ENCODE measurements around the gene EEF1G.
A peak's percentile ranks its signal among the peaks of the same experiment; 100 is the strongest.
"Not testable (repeated sequence)": the region's sequence is repeated elsewhere in the genome, so short reads cannot be mapped to it uniquely, and the experiment has no call there.

EEF1G gene, protein sequence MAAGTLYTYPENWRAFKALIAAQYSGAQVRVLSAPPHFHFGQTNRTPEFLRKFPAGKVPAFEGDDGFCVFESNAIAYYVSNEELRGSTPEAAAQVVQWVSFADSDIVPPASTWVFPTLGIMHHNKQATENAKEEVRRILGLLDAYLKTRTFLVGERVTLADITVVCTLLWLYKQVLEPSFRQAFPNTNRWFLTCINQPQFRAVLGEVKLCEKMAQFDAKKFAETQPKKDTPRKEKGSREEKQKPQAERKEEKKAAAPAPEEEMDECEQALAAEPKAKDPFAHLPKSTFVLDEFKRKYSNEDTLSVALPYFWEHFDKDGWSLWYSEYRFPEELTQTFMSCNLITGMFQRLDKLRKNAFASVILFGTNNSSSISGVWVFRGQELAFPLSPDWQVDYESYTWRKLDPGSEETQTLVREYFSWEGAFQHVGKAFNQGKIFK

DNA sequence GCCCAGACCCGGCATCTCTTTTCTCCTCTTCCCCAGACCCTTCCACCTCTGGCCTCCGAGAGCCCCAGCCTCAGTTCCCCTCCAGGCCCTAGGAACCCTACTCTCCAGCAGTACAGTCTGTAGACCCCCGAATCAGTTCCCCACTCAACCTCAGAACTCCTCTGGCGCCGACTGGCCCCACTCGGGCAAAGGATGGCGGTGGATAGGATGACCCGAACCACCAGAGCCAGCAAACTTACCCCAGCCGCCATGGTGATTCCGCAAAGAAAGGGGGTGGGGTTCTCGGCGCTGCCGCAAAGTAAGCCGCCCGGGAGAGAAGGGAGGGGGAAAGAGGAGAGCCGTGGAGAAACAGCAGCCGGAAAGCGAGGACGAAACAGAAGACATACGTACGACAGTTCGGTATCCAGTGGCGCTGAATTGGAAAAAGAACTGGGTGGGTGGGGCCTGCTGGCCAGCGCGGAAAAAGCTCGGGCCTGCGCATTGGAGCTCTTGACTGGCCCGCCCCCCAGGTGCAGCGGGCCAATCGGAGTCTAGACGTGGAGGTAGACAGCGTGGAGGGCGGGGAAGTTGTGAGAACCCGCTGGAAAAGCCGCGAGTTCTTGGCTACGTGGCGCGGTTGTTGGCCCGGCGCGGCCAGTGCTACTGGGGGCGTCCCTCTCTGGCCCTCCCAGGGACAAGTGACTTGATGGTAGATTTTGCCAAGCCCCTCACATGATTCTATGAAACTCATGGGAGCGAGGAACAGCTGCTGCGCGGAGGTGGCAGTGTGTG lies at the start of gene EEF1G:
Gene EEF1G, minus strand, starts transcription at position 300 of the 771 bp plus-strand sequence. Its CDS starts 49 bp downstream, at position 251.
- DNase-seq, result peak; percentile 99

DNA sequence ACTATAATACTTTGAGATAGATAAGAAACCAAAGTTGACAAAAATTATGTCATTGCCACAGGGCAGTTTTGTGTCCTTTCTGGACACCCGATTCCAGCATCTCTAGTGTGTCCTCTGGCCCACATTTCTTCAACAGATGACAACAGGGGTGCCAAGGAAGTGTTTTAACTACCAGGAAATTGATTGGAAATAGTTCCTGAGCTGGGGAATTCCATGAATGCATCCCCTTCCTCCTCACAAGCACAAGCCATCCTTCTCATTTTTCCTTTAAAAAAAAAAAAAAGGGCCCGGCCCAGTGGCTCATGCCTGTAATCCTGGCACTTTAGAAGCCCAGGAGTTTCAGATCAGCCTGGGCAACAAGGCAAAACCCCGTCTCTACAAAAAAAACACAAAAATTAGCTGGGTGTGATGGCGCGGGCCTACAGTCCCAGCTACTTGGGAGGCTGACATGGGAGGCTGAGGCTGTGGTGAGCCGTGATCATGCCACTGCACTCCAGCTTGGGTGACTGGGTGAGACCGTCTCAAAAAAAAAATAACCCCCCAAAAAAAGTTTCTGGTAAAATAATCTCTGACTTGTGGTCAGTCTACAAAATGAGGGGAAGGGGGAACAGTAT lies 48.9 kb upstream of the EEF1G start:
- DNase-seq, result no peak

DNA sequence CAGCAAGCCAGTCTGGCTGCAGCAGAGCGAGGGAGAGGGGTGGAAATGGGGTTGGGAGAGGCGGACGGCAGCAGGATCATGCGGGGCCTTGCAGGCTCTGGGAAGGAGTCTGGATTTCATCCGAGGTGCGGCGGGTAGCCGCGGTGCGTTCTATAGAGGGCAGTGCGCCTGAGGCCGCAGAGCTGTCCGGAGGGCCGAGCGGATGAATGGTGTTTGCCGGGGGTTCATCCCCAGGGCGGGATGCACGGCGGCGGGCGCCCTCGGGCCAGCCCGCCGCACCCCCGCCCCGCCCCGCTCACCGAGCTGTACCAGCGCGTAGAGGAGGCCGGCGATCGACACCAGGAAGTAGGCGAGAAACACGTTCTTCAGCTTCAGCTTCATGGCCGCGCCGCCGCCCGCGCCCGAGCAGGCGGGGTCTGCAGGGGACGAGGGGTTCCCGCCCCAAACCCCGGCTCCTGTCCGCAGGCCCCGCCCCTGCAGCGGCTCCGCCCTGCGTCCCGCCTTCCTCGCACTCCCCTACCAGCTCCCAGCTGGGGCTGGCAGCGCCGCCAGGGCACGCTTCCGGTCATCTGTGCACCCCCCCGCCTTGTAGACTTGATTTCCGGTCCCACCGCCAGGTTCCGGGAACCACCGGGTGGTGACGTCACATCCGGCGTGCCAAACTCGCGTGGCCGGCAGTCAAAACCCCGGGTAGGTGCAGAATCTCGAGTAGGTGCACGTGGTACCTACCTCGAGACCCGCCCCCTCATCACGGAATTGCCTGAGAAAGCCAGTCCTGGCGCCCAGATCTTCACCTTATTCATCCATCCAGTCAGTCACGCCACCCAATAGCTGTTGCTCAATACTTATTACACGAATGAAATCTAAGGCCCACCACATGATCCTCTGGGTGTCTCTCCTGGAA lies 48.1 kb upstream of the EEF1G start, which contains the start of gene B3GAT3:
Gene B3GAT3, minus strand, starts transcription at position 420 of the 904 bp plus-strand sequence. Its CDS starts 39 bp downstream, at position 381.
- DNase-seq, result peak; percentile 96

DNA sequence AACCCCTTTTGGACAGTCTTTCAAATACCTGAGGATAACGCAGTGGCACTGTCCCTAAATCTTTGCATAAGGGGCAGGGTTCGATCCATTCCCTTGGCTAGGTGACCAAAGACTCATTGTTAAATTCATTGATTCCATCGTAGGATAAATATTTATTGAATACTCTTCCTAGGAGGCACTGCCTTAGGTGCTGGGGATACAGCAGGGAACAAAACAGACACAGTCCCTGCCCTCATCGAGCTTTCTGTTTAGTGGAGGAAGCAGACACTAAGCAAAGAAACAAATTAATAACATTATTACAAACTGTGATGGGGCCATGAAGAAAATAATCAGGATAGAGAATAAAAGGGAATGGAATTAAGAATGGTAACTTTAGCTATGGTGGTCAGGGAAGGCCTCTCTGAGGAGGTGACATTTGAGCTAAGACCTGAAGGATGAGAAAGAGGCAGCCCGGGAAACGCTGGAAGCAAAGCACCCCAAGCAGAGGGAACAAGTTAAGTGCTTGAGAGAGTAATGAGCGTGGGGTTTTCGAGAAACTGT lies 47.4 kb upstream of the EEF1G start:
- no peak for DNase-seq

DNA sequence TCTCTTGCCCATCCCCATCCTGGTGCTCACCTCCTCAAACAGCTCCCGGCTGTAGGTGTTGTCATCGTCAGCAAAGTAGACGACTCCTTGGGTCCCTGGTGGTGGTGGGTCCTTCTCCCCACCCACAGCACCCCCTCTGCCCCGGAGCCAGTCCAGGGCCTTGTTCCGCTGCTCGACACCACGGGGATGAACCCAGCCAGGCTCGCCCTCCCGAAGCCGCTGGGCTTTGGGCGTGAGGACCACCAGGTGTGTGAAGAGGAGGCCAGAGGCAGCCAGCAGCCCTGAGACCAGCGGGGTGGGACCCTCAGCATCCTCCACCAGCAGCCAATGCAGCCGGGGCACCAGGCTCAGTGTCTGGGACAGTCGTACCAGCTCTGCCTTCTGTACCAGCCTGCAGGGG lies 43.3 kb upstream of the EEF1G start:
- DNase-seq, result not testable (repeated sequence)

DNA sequence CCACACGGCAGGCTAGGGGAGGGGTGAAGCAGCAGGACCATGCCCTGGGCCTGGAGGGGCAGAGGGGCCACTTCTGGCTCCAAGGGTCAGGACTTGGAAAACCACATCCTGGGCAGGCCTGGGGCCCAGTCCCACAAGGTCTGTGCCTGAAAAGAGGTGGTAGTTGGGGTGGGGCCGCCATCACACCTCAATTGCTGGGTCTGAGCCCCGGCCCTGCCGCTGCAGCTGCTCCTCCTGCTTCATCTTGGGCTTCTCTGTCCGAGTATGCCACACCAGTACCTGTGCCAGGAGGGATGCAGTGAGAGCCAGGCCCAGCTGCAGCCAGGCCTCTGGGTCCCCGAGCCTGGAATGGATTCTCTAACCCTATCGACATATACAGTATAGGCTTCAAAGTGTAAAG lies 41.8 kb upstream of the EEF1G start:
- DNase-seq, result no peak

DNA sequence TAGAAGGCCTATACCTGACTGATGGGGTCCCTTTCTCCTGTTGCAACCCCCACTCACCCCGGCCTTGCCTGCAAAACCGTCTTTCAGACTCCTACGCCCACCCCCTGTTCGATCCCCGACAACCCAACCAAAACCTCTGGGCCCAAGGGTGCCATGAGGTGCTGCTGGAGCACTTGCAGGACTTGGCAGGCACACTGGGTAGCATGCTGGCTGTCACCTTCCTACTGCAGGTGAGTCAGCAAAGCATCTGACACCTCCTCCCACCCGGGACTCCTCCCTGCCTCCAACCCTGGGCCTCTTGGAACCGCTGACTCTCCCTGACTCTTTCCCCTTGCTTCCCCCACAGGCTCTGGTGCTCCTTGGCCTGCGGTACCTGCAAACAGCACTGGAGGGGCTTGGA lies 40.6 kb upstream of the EEF1G start:
- no peak for DNase-seq

DNA sequence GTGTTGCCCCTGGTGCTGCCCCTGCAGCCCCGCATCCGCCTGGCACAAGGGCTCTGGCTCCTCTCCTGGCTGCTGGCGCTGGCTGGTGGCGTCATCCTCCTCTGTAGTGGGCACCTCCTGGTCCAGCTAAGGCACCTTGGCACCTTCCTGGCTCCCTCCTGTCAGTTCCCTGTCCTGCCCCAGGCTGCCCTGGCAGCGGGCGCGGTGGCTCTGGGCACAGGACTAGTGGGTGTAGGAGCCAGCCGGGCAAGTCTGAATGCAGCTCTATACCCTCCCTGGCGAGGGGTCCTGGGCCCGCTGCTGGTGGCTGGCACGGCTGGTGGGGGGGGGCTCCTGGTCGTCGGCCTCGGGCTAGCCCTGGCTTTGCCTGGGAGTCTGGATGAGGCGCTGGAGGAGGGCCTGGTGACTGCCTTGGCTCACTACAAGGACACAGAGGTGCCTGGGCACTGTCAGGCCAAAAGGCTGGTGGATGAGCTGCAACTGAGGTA lies 39.6 kb upstream of the EEF1G start:
- no peak for DNase-seq

DNA sequence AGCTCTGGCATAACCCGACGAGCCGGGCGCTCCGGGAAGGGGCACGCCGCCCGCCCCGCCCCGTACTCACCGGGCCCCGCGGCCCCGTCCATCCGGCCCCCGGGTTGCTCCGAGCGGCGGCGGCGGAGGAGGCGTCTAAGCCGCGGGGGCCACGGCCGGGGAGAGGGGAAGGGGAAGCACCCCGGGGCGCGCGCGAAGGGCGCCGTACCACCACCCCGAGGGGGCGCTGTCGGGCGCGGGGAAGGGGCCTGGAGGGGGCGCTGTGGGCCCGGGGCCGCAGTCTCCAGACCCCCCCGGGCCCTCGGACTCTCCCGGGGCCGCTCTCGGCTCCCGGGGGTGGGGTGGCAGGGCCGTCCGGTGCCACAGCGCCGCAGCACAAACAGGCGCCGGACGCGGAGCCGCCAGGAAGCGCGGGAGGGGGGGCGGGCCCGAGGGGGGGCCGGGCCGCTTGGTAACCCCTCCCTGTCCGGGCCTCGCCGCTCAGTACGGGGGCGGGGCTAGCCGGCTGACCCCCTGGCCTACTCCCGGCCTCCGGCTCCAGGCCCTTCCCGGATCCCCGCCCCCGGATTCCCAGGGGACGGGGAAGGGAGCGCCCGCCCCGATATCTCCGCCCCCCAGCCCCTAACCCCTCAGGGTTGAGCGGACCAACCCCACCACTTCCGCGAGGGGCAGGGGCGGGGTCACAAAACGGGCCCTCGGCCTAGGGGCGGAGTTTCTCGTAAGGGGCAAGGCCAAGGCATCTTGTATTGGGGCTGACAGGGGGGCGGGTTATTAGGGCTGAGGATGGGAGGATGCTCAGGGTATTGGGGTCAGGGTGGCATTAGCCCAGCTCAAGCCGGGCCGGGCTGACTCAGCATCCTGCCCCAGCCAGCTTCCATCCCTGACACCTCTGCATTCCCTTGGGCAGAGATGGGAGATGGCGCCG lies 38.9 kb upstream of the EEF1G start, which contains the start of the genes EML3 and ROM1:
Gene EML3, minus strand, starts transcription at position 410 of the 925 bp plus-strand sequence. Its CDS starts 318 bp downstream, at position 92.
Gene ROM1, plus strand, starts transcription at position 892 of the 925 bp plus-strand sequence. Its CDS starts 25 bp downstream, at position 917.
- peak; percentile 64 for DNase-seq

DNA sequence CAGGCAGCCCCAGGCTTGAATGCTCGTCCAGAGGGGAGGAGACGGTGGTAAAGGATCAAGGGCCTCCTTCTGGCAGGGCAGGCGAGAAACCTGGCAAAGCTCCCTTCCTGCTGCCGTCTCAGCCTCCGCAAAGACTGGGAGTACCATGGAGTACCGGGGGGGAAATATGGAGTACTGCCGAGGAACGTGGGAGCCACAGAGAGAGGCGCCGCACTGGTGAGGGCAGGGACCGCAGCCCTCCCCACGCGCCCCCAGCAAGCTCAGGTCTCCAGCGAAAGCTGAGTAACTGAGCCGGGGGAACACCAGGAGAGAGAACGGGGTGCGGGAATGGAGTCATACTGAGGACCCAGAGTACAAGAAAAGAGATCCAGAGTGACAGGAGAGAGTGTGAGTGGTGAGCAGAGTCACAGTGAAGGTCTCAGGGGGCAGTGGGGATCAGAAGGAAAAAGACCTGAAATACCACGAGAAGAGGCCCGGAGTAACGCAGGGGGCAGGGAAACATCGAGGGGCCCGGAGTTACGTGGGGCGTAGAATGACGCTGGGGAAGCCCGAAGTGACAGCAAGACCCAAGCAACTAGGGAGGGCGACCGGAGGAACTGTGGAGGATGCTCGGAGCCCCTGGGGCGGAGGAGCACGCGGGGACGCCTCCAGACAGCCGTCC lies 38.1 kb upstream of the EEF1G start:
- peak; percentile 72 for DNase-seq

DNA sequence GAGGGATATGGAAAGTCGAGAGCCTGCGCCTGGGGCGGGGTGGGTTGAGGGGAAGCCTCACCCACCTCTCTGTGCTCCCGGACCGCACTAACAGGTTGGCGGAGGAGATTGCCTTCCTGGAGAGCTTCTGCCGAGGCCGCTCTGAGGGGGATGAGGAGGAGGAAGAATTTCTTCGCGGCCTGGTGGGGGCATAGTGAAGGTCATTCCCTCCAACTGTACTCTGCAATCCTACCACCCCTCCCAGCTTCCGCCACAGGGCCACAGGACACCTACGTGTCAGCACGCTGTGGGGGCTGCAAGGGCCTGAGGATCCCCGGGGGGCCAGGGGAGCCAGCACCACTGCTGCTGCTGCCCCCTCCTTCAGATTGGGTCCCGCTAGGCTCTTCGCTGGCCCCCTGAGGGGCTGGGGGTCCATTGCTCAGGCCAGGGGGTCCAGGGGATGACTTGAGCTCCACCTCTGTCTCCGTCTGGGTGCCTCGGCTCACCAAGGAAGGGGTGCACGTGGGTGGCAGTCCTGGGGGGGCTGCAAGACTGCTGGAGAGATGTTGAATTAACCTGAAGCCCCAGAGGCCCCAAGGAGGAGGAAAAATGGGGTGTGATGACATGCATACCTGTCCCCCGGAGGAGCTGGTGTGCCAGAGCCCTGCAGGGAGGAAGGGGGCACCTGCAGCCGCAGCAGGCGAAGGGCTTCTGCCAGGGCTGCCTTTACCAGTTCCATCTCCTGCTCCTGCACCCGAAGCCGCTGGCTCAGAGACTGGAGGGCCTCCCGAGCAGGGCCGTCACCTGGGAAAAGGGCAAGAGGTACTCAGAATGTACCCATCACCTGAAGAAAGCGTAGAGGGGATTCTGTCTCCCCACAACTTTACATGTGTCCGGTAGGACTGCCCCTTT lies 37.4 kb upstream of the EEF1G start:
- no peak for DNase-seq

DNA sequence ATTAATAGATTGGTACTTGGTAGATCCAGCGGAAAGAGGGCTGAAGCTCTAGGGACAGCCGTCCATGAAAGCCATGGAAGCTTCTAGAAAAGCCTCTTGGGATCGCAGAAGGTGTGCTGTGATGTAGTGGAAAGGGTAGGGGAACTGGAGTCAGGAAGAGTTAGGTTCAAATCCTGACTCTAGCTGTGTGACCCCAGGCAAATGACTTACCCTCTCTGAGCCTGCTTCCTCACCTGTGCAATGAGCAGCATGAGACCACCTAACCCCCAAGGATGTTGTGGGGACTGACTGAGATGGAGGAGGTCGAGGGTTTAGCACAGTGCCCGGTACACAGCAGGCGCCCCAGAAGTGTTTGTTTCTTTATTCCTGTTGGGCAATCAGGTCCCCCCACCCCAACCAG lies 36.7 kb upstream of the EEF1G start:
- no peak for DNase-seq

DNA sequence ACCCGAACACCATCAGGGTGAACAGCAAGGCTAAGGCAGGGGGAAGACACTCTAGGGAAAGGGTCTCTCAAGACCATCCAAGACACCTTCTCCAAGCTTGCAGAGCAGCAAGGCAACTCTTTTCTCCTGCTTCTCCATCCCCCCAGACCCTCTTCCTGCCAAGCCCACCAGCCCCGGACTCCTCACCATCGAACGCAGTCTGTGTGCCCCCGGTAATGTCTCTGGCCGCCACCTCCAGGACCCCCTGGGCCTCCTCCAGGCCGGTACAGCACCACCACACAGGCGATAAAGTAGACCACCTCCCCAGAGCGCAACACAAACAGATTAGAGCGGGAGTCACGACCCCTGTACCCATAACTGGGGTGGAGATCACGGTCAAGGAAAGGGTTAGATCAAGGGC lies 35.1 kb upstream of the EEF1G start:
- DNase-seq, result no peak

DNA sequence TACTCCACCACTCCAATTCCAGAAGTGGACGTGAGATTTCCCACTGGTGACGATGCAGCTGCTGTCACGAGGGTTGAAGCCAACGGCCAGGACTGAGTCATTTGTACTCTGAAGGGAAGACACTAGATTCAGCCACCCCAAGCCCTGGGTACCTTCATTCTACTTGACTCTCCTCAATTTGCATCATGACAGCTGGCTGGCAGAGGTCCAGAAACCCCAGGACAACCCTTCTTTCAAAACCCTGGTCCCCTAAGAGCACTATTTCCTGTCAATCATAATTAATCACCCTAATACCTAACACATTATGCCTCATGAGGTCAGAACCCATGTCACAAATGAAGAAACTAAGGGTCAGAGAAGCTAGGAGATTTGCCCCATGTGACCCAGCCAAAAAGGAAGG lies 34.0 kb upstream of the EEF1G start:
- no peak for DNase-seq

DNA sequence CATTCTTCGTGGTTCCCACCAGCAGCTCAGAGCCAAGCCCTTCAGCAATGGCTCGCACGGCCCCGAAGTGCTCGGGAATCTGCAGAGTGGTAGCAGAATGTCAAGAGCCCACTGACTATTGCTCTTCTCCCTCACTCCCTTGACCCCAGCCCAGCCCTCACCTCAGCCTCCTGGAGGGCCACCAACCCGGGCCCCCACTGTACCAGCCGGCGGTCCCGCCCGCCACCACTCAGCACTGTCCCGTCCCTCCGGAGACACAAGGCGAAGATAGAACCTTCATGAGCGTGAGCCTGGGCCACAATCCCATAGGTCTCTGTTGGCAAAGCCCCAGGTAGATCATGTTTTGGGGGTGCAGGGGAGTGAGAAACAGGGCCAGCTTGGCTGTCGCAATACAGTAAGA lies 32.2 kb upstream of the EEF1G start:
- no peak for DNase-seq

DNA sequence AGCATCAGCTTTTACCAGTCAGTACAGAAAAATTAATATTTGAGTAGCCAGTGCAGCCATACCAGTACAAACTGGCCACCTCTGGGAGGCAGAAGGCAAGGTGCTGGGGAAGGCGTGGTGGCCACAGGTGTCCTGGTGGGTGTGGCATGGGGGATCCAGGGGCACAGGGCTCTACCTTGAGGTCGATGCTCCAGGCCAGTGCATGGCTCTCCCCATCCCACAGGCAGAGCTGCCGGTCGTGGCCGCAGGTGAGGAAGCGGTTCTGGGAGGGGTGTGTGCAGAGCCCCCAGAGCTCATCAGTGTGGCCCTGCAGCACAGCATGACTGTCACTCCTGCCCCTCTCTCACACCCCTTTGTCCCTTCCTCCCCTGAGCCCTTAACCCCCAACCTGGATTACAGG lies 31.8 kb upstream of the EEF1G start:
- no peak for DNase-seq

DNA sequence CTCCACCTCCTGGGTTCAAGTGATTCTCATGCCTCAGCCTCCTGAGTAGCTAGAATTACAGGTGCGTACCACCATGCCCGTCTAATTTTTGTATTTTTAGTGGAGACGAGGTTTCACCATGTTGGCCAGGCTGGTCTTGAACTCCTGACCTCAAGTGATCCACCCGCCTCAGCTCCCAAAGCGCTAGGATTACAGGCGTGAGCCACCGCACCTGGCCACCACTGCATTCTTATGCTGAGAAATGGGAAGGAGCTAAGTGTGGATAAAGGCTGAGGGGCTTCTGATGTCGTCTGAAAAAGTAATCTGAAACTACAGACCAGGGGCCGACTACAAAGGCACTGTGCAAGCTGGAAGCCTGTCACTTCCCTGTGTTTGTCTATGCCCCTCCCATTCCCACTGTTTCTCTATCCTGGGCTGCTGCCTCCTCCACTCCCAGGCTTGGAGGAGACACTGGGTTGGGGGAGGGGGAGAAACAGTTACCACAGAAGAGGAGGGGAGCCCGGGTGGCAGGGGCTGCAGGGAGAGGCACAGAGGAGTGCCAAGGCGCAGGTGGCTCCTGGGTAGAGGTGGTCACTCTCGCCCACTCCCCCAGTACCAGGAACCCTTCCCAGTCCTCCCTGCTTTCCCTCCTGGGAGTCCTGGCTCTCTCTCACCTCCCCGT lies 30.9 kb upstream of the EEF1G start:
- DNase-seq, result no peak

DNA sequence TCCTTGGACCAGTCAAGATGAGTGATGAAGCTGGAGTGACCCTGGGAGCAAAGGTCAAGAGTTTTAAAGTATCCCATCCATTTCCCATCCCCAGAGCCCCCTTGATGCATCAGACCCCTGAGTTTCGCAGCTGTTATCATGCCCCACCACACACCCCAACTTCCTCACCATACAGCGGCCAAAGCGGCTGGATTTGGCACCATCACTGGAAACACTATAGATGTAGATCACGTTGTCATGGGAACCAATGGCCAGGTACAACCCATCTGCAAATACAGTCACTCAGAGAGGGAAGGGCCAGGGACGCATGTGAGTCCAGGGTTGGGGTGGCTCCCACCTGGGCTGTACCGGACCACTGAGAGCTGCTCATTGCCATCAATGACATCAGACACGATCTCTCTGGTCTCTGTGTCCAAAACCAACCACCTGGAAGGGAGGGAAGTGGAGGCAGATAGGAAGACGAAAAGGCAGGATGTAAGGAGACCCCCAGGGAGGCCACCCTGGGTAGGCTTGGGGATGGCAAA lies 30.1 kb upstream of the EEF1G start:
- no peak for DNase-seq

Data from DMS79 treated with DMSO at 0.1 percent for 48 hours (cell line).